HG03442 (cell line): Measurements from ENCODE around the gene VSIG10.

ENCODE experiments used
- ATAC-seq: cut with Tn5 transposase; IDR thresholded peaks from one replicate; pipeline ENCODE4 v1.9.1; 2021; ENCODE audit warnings: mild to moderate bottlenecking, moderate library complexity; ENCODE audit not compliant: unreplicated experiment

VSIG10 gene

DNA sequence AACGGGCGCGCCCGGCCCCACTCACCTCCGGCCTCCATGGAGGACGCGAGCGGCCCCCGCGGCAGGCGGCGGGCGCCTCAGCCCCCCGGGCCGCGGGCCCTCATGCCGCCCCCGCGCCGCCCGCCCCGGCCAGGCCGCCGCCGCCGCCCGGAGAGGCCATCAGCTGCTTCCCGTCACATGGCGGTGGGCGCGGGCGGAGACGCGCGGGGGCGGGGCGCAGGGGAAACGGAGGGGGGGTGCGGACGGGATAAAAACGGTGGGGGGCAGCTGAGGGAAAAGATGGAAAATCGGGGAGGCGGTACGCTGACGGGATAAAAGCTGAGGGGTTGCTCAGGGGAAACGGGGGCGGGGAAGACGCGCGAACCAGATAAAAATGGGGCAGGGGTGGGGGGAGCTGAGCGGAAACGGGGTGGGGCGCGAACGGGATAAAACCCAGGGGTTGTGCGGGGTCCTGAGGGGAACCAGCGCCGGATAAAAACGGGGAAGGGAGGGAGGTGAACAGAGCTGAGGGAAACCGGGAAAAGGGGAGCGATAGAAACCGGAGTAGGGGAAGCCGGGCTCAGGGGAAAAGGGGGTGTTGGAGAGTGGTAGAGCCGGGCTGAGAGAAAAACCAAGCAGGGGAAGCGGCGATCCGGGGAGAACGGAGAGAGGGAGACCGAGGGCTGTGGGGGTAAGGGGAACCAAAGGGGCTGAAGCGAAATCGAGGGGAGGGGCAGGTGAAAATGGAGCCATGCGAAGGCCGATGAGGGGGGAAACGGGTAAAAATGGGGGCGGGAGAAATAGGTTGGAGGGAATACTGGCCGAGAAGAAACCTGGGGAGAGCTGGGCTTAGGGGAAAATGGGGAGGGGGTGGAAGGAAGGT is 42.6 kb downstream of the VSIG10 start, which contains the start of gene WSB2:
Gene WSB2, minus strand, starts transcription at position 169 of the 862 bp plus-strand sequence. Its CDS starts 131 bp downstream, at position 38.
- no peak for ATAC-seq

DNA sequence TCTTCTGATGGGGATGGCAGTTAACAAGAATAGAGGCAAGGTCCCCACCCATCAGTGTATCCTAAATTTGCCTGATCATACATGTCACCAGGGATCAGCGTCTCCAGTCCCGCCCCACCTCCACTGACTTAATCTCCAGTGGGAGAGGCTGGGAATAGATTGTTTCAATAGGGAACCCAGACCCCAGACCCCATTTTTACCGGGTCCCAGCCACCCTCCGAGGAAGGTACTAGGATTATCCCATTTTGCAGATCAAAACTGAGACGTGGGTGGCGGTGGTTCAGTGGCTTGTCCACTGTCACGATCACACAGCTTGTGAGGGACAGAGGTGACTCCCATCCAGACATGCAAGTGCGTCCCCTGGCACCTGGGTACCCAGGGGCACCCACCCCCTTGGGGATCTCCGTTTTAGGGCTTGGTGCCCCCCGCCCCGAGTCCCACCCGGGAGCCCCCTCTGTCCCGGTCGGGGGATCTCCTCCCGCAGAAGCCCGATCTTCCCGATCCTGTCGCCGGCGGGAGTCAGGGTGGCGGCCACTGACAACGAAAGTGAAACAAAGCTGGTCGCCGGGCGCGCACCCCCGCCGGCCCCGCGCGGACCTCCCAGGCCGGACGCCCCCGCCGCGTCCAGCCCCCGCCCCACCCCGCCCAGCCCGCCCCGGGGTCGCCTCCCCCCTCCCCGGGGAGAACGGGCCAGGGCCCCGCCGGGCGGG is 43.4 kb downstream of the VSIG10 start:
- no peak for ATAC-seq

DNA sequence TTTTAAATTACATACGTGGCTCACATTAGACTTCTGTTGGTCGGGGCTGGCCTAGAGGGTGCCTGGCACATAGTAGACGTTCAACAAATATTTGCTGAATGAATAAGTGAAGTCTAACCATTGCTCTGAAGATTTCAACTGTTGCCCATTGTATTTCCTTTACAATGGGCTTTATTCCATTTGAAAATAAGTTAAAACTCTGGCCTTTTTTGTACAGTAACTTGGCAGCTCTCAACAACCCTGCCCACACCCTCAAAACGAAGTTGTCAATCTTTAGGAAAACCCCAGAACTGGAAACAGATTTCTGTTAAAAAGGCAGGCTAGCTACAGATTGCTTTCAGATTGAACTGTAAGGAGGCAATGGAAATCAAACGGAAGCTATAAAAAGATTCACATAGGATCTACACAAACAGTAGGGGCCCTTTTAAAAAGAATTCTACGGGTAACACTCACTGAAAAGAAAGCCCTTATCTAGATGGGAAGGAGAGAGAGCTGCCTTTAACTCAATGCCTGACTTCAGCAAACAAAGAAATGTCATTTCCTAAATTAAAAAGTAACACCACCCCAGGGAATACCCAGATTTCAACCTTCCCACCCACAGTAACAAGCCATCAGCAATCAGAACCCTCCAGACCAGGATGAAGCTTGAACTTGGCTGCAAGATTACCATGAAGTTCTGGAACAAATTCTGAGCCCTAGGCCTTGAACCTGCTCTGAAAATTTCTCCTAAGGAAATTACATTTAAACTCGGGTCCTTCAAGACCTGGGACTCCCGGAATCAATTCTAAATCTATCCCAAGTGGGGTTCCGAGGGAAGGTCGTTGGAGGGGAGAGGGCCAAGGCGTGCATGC is 44.2 kb downstream of the VSIG10 start:
- ATAC-seq, result no peak

GRCh38 chr12:118058881-118059280 is 44.9 kb downstream of the VSIG10 start:
- ATAC-seq, result no peak

- ATAC-seq, result no peak
Observed at GRCh38 chr12:118058227-118058626, 45.6 kb downstream of the VSIG10 start.

DNA sequence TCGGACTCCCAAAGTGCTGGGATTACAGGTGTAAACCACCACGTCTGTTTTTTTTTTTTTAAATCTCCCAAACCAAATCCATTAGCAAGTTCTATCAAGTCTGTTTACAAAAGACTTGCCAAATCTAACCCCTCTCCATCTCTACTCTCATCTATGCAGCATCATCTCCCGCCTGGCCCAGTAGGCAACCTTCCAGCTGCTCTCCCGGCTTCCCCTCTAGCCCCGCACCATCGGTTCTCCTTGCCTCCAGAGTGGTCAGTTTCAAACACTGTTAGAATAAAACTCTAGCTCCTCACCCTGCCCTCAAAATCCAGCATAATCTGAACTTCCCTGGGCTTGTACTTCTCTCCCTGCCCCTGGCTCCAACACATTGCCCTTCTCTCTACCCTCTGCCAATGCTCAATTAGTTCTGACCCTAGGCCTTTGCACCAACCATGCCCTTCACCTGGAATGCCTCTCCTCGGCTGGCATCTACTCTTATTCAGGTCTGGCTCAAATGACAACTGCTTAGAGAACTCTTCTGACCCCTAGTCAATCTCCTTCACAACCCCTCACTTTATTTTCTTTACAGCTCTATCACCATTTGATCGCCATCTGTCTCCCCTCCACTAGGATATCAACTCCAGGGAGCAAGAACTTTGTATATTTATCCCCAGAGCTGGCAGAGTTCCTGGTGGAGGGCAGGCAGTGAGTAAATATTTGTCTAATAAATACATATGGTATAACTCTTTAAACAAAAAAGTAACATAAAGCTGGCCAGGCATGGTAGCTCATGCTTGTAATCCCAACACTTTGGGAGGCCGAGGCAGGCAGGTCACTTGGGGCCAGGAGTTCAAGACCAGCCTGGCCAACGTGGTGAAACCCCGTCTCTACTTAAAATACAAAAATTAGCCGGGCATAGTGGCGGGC is 47.7 kb downstream of the VSIG10 start:
- no peak for ATAC-seq

DNA sequence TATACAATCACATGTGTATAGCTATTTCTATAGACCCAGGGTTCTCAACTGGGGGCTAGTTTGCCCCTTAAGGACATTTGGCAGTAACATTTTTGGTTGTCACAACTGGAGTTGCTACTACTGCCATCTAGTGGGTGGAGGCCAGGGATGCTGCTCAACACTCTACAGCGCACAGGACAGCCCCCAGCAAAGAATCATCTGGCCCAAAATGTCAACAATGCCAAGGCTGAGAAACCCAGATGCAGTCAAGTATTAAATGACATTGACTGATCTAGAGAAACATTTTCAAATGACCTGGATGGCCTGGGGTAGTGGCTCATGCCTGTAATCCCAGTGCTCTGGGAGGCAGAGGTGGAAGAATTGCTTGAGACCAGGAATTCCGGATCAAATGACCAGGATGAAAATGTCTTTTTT is 48.7 kb downstream of the VSIG10 start:
- ATAC-seq, result peak; percentile 63

GRCh38 chr12:118053071-118053985 is 50.5 kb downstream of the VSIG10 start:
- ATAC-seq, result no peak

GRCh38 chr12:118052324-118053070 is 51.3 kb downstream of the VSIG10 start:
- no peak for ATAC-seq

- no peak for ATAC-seq
Observed at GRCh38 chr12:118050972-118051910, 52.6 kb downstream of the VSIG10 start.

- no peak for ATAC-seq
Observed at GRCh38 chr12:118046430-118046829, 57.4 kb downstream of the VSIG10 start.

GRCh38 chr12:118044577-118044976 is 59.2 kb downstream of the VSIG10 start:
- no peak for ATAC-seq

GRCh38 chr12:118044075-118044474 is 59.7 kb downstream of the VSIG10 start:
- ATAC-seq, result no peak

DNA sequence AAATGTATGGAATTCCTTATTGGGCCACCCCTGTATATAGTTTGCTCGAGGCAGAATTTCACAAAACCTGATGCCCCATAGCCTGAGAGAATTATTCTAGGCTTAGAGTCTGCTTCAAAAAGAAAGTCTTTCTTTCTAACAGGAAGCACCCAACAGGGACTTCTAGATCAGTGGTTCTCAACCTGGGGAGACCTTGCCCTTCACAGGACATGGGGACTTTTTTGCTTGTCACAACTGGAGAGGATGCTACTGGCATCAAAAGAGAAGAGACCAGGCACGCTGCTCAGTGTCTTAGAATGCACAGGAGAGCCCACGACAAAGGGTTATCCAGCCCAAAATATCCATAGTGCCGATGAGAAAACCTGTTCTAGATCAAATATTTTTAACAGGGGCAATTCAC is 61.7 kb downstream of the VSIG10 start:
- no peak for ATAC-seq

GRCh38 chr12:118038137-118038536 is 65.7 kb downstream of the VSIG10 start:
- no peak for ATAC-seq

DNA sequence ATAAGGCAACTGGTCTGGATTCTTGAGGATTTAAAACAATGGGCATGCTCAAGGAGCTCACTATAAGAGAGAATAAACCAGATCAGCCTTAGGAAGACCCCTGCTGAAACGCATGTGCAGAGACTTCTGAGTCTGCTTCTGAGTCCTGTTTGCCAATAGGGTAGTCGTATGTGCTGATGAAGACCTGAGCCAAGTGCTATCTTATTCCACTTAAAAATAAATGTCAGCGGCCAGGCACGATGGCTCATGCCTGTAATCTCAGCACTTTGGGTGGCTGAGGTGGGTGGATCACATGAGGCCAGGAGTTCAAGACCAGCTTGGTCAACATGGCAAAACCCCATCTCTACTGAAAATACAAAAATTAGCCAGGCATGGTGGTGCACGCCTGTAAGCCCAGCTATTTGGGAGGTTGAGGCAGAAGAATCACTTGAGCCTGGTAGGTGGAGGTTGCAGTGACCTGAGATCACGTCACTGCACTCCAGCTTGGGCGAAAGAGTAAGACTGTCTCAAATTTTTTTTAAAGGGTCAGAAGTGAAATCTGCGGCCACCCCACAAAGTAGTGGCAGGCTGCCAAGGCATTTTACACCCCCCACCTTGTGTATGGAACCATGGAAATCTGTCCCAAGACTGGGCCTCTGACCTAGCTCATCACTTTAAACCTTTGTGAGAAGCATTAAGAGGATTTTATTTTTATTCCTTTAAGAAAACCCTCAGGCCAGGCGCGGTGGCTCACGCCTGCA is 67.0 kb downstream of the VSIG10 start:
- no peak for ATAC-seq
